Prostate gland (tissue), 2 donors: ENCODE results near the gene XPR1.

Source experiments
- CTCF ChIP-seq, 4 experiments: fragments of 200-600 bp in 2 of 4; fragments of 450-650 bp in 2 of 4; sonication (generic) in 2 of 4; IDR thresholded peaks; 1 replicate in 3 of 4; 2 replicates in 1 of 4; pipeline ENCODE4 v1.5.1; 2016 to 2019; ENCODE audit warnings: antibody characterized with exemption in 4 of 4, mild to moderate bottlenecking in 2 of 4, moderate library complexity in 2 of 4
- POLR2A ChIP-seq: fragments of 450-650 bp; IDR thresholded peaks from one replicate; pipeline ENCODE4 v1.6.1; 2016; ENCODE audit warnings: antibody characterized with exemption, mild to moderate bottlenecking
- POLR2AphosphoS5 ChIP-seq: sonication (generic); formaldehyde crosslinking; IDR thresholded peaks from one replicate; pipeline ENCODE4 v1.6.1; 2017; ENCODE audit warnings: antibody characterized with exemption

DNA sequence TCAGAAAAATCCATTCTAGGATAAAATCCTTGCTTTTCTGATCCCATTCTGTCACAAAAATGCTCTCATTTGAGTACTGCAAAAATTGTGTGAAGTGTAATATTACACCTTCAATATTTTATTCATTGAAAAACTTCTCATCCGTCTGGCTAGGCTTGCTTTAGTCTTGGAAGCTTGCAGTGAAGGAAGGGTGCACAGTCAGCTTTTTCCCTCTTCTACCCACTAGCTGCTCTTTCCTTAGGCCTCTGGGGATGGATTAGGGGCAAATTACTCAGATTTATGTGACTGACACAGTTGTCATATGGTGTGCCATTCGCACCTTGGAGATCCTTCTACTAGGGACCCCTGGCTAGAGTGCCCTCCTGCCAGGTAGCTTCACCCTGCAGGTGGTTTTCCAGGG lies 40.9 kb upstream of the XPR1 start:
- TF ChIP-seq POLR2A (no peak), CTCF (IDR thresholded peaks at IDR 0.05) (no peak), POLR2AphosphoS5 (no peak)
